ENCODE measurements around the gene SLC48A1.

The SLC48A1 gene

GRCh38 chr12:47754126-47754525, 18.9 kb upstream of the SLC48A1 start:
- TF ChIP-seq CTCF (IDR thresholded peaks at IDR 0.05; ENCODE audit: low read depth, low read length) = no peak
- no peak for DNase-seq (ENCODE audit: extremely low read depth, low read depth)

GRCh38 chr12:47754881-47755280, 18.2 kb upstream of the SLC48A1 start:
- no peak for DNase-seq (ENCODE audit: extremely low read depth, low read depth)
- TF ChIP-seq CTCF (IDR thresholded peaks at IDR 0.05; ENCODE audit: low read depth, low read length) = no peak

GRCh38 chr12:47755655-47756562, 17.1 kb upstream of the SLC48A1 start:
- TF ChIP-seq CTCF (IDR thresholded peaks at IDR 0.05; ENCODE audit: low read depth, low read length) = no peak

GRCh38 chr12:47757364-47757839, 15.6 kb upstream of the SLC48A1 start:
- TF ChIP-seq CTCF (IDR thresholded peaks at IDR 0.05; ENCODE audit: low read depth, low read length) = no peak
- no peak for DNase-seq (ENCODE audit: extremely low read depth, low read depth)

More at GRCh38 chr12:47755655-47756562, 17.1 kb upstream of the SLC48A1 start:
- DNase-seq (ENCODE audit: extremely low read depth, low read depth) = no peak

- TF ChIP-seq CTCF (IDR thresholded peaks at IDR 0.05; ENCODE audit: low read depth, low read length) = no peak
- DNase-seq (ENCODE audit: extremely low read depth, low read depth) = no peak
Observed at GRCh38 chr12:47757840-47758583, 15.0 kb upstream of the SLC48A1 start.

- DNase-seq (ENCODE audit: extremely low read depth, low read depth) = no peak
- no peak for TF ChIP-seq CTCF (IDR thresholded peaks at IDR 0.05; ENCODE audit: low read depth, low read length)
Observed at GRCh38 chr12:47758584-47758833, 14.5 kb upstream of the SLC48A1 start.

Data from AG09319 (cell line).